Astrocyte (in vitro differentiated cells and primary cell): ENCODE measurements around the gene ERICH3. TPM values are rescaled to one million over a fixed set of nuclear protein-coding genes. Genes with fewer than 3 reads are reported as not detected.
A peak's percentile ranks its signal among the peaks of the same experiment; 100 is the strongest.
"Not testable (repeated sequence)": the region's sequence is repeated elsewhere in the genome, so short reads cannot be mapped to it uniquely, and the experiment has no call there.

Source experiments
- DNase-seq: peaks from one replicate; pipeline ENCODE4 v3.0.0-alpha.2; 2010; ENCODE audit warnings: low read depth
- FAIRE-seq: peaks from 2 replicates; lab custom pipeline; 2011; peaks lifted over from hg19 to GRCh38; lab: Jason Lieb, UNC
- H2AFZ ChIP-seq: 2 replicates; pipeline ENCODE4 v1.6.0; 2012; ENCODE audit warnings: low read depth, low read length, inconsistent platforms
- H3K27ac ChIP-seq: 2 replicates; pipeline ENCODE4 v1.5.1; 2011; ENCODE audit warnings: low read depth, low read length, inconsistent platforms
- H3K27me3 ChIP-seq: 2 replicates; pipeline ENCODE4 v1.6.0; 2011; ENCODE audit warnings: low read length, inconsistent platforms; ENCODE audit not compliant: insufficient read depth
- H3K36me3 ChIP-seq: 2 replicates; pipeline ENCODE4 v1.5.1; 2011; ENCODE audit warnings: low read length, inconsistent platforms; ENCODE audit not compliant: insufficient read depth
- H3K4me1 ChIP-seq: 2 replicates; pipeline ENCODE4 v1.5.1; 2011; ENCODE audit warnings: low read length, inconsistent platforms; ENCODE audit not compliant: insufficient read depth
- H3K4me2 ChIP-seq: 2 replicates; pipeline ENCODE4 v1.6.0; 2012; ENCODE audit warnings: low read length, inconsistent platforms
- H3K4me3 ChIP-seq: 2 replicates; pipeline ENCODE4 v1.5.1; 2011; ENCODE audit warnings: low read depth, mild to moderate bottlenecking, low read length, inconsistent platforms; ENCODE audit not compliant: insufficient read depth
- H3K79me2 ChIP-seq: 2 replicates; pipeline ENCODE4 v1.6.0; 2012; ENCODE audit warnings: mild to moderate bottlenecking, low read length, inconsistent platforms; ENCODE audit not compliant: insufficient read depth
- H3K9ac ChIP-seq: 2 replicates; pipeline ENCODE4 v1.6.0; 2012; ENCODE audit warnings: mild to moderate bottlenecking, low read length, inconsistent platforms
- H3K9me3 ChIP-seq: 2 replicates; pipeline ENCODE4 v1.5.1; 2012; ENCODE audit warnings: low read depth, mild to moderate bottlenecking, low read length, inconsistent platforms; ENCODE audit not compliant: insufficient read depth
- H4K20me1 ChIP-seq: 2 replicates; pipeline ENCODE4 v1.6.0; 2012; ENCODE audit warnings: low read length, inconsistent platforms; ENCODE audit not compliant: insufficient read depth
- H3K27ac Mint-ChIP-seq: one replicate; pipeline ENCODE4 v1.8.0; 2021; ENCODE audit warnings: mild to moderate bottlenecking, mixed read lengths; ENCODE audit not compliant: unreplicated experiment
- H3K27me3 Mint-ChIP-seq: one replicate; pipeline ENCODE4 v1.8.0; 2021; ENCODE audit warnings: low read depth, mixed read lengths; ENCODE audit not compliant: unreplicated experiment
- H3K36me3 Mint-ChIP-seq: one replicate; pipeline ENCODE4 v1.8.0; 2021; ENCODE audit warnings: low read depth, mixed read lengths; ENCODE audit not compliant: unreplicated experiment
- H3K4me1 Mint-ChIP-seq: one replicate; pipeline ENCODE4 v1.8.0; 2021; ENCODE audit warnings: low read depth, mixed read lengths; ENCODE audit not compliant: unreplicated experiment
- H3K4me3 Mint-ChIP-seq: one replicate; pipeline ENCODE4 v1.8.0; 2021; ENCODE audit warnings: mild to moderate bottlenecking, moderate library complexity, mixed read lengths; ENCODE audit not compliant: unreplicated experiment
- H3K9me3 Mint-ChIP-seq: one replicate; pipeline ENCODE4 v1.8.0; 2021; ENCODE audit warnings: mild to moderate bottlenecking, mixed read lengths; ENCODE audit not compliant: unreplicated experiment
- CTCF ChIP-seq: IDR thresholded peaks from 2 replicates; pipeline ENCODE4 v1.5.1; 2011; ENCODE audit warnings: low read depth, mild to moderate bottlenecking, inconsistent platforms, low read length, moderate library complexity; ENCODE audit not compliant: insufficient read depth
- EZH2 ChIP-seq: IDR thresholded peaks from 2 replicates; pipeline ENCODE4 v1.6.1; 2012; ENCODE audit warnings: mild to moderate bottlenecking, low read length, inconsistent platforms; ENCODE audit not compliant: insufficient read depth
- total RNA-seq: library from RNA; stranded (reverse); gene quantifications from 2 replicates; pipeline ENCODE4 v1.2.1, GENCODE V29; 2021

ERICH3 gene
- total RNA-seq, 1 donor from 2014 or later, result not detected

GRCh38 chr1:74679811-74680210, 6.2 kb upstream of the ERICH3 start:
- Histone ChIP-seq H3K79me2 (no peaks in the 10 kb centered on the region), H3K4me1 (no peaks in the 10 kb centered on the region), H3K27me3 (no peaks in the 10 kb centered on the region), H4K20me1 (no peaks in the 10 kb centered on the region), H3K4me3 (no peak overlapping the region), H3K36me3 (no peaks in the 10 kb centered on the region), H2AFZ (no peak overlapping the region), H3K9me3 (no peaks in the 10 kb centered on the region), H3K4me2 (no peak overlapping the region), H3K27ac (no peak overlapping the region), H3K9ac (no peak overlapping the region)
- H3K4me3 Mint-ChIP-seq, result no peak overlapping the region
- peak; percentile 20 for DNase-seq
- TF ChIP-seq EZH2, result no peak
- no peaks in the 10 kb centered on the region for H3K4me1 Mint-ChIP-seq
- FAIRE-seq, result no peak
- no peak overlapping the region for H3K27ac Mint-ChIP-seq
- H3K9me3 Mint-ChIP-seq, result no peaks in the 10 kb centered on the region
- peaks cover 3% of the 10 kb centered on the region for H3K27me3 Mint-ChIP-seq
- H3K36me3 Mint-ChIP-seq, result no peaks in the 10 kb centered on the region

GRCh38 chr1:74677926-74678325, 4.3 kb upstream of the ERICH3 start:
- H2AFZ ChIP-seq, result no peak overlapping the region
- no peaks in the 10 kb centered on the region for H3K36me3 Mint-ChIP-seq
- H3K79me2 ChIP-seq, result no peaks in the 10 kb centered on the region
- DNase-seq (no peak), FAIRE-seq (no peak)
- no peaks in the 10 kb centered on the region for H3K9me3 Mint-ChIP-seq
- H4K20me1 ChIP-seq, result no peaks in the 10 kb centered on the region
- no peak overlapping the region for H3K4me2 ChIP-seq
- peaks cover 5% of the 10 kb centered on the region for H3K4me1 Mint-ChIP-seq
- peaks cover 15% of the 10 kb centered on the region for H3K27me3 Mint-ChIP-seq
- H3K27ac Mint-ChIP-seq, result no peak overlapping the region
- no peak overlapping the region for H3K9ac ChIP-seq
- H3K27me3 ChIP-seq, result peaks cover 2% of the 10 kb centered on the region
- no peaks in the 10 kb centered on the region for H3K9me3 ChIP-seq
- H3K4me1 ChIP-seq, result peaks cover 4% of the 10 kb centered on the region
- no peak for TF ChIP-seq CTCF
- TF ChIP-seq EZH2, result no peak
- no peaks in the 10 kb centered on the region for H3K36me3 ChIP-seq
- H3K4me3 ChIP-seq, result no peak overlapping the region
- H3K4me3 Mint-ChIP-seq, result no peak overlapping the region
- H3K27ac ChIP-seq, result no peak overlapping the region

- Histone ChIP-seq H2AFZ (peak overlapping the region; percentile 86), H3K36me3 (no peaks in the 10 kb centered on the region), H3K4me3 (no peak overlapping the region), H3K9ac (no peak overlapping the region), H4K20me1 (no peaks in the 10 kb centered on the region), H3K4me2 (peak overlapping the region; percentile 89), H3K27me3 (peaks cover 2% of the 10 kb centered on the region), H3K9me3 (no peaks in the 10 kb centered on the region), H3K27ac (no peak overlapping the region), H3K4me1 (peaks cover 4% of the 10 kb centered on the region), H3K79me2 (no peaks in the 10 kb centered on the region)
- no peak for FAIRE-seq
- TF ChIP-seq CTCF (no peak), EZH2 (no peak)
- peak overlapping the region; percentile 16 for H3K4me3 Mint-ChIP-seq
- H3K27me3 Mint-ChIP-seq, result peaks cover 18% of the 10 kb centered on the region
- no peak for DNase-seq
- no peaks in the 10 kb centered on the region for H3K36me3 Mint-ChIP-seq
- H3K9me3 Mint-ChIP-seq, result no peaks in the 10 kb centered on the region
- peaks cover 5% of the 10 kb centered on the region for H3K4me1 Mint-ChIP-seq
- no peak overlapping the region for H3K27ac Mint-ChIP-seq
Observed at GRCh38 chr1:74674278-74675048, 871 bp upstream of the ERICH3 start.

GRCh38 chr1:74670866-74671265, 2.7 kb downstream of the ERICH3 start:
- not testable (repeated sequence) for H3K4me1 Mint-ChIP-seq, H3K27ac ChIP-seq, H3K4me3 Mint-ChIP-seq, H3K4me1 ChIP-seq, H3K9ac ChIP-seq, H3K79me2 ChIP-seq, H3K9me3 ChIP-seq, DNase-seq, H2AFZ ChIP-seq, H3K27ac Mint-ChIP-seq, H4K20me1 ChIP-seq, H3K4me3 ChIP-seq, H3K36me3 Mint-ChIP-seq, H3K9me3 Mint-ChIP-seq, H3K4me2 ChIP-seq, FAIRE-seq, H3K27me3 ChIP-seq, H3K36me3 ChIP-seq
- H3K27me3 Mint-ChIP-seq, result peaks cover 18% of the 10 kb centered on the region
